ENCODE measurements around the gene RDH16.
"Not testable (repeated sequence)": the region's sequence is repeated elsewhere in the genome, so short reads cannot be mapped to it uniquely, and the experiment has no call there.

The RDH16 gene

DNA sequence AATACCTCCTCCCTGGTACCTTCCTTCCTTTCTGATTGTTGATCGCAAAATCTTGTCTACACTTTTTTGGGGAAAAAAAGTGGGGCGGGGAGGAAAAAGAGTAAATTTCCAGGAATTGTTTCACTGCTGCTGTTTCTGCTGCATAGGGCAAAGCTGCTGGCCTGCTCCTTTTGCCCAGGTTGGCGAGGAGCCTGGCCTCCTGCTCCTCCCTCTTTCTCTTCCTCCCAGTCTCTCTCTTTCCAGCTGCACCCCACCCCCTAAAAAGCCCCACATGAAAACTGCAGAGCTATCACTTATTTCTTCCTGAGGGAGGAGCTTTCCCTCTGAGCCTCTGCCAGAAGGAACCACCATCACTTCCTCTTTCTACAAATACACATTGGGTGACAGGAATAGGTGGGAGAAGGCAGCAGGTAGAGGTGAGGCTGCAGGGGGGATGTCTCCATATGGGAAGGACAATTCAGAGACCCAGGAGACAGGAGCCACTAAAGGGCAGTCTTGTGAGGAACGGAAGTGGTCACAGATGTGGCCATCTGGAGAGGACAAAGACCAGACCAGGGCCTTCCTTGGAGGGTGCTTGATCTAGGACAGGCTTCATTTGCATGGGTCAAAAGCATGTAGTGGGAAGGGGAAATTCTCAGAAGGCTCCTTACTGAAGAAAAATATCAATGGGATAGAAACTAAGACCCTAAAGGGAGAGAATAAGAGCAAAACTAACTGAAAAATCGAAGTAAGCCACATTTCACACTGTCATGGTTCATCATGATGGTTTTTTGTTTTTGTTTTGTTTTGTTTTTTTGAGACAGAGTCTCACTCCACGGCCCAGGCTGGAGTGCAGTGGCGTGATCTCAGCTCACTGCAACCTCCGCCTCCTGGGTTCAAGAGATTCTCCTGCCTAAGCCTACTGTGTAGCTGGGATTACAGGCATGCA lies 34.2 kb upstream of the RDH16 start:
- Histone ChIP-seq H3K27me3 (no peaks in the 10 kb centered on the region), H3K27ac (peak overlapping the region in 10 of 11 experiments; percentile 15 to 67 (median 56); a peak in 18 of 22 replicates)
- TF ChIP-seq Cebpa-rat (IDR thresholded peaks at IDR 0.05): no peak

DNA sequence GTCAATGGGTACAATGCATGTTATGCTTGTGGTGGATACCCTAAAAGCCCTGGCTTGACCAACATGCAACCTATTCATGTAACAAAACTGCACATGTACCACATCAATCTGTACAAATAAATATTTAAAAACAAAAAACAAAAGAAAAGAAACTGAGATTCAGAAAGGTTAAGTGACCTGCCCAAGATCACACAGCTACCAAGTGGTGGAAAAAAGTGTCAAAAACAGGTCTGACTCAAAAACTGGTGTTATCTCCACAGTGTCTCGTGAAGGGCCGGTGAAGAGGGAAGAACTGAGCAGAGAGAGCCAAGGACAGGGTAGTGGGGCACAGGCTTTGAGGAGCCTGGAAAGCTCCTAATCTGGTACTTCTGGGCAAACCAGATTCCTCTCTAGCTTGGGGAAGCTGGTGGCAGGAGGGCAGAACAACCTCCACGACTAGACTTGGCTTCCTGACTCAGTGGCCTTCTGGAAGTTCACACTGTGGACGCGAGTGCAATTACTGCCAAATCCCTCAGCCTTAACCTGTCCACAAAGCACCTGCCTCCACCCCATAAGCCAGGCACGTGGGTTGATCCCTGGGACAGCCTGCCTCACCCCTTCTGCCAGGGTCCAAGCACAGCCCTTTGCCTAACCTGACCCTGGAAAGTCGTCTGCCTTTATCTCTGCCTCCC lies 33.4 kb upstream of the RDH16 start:
- peak overlapping the region; percentile 76 to 94 (median 85) for H3K4me2 ChIP-seq
- peak overlapping the region in 10 of 11 experiments; percentile 30 to 68 (median 42); a peak in 17 of 22 replicates for H3K9ac ChIP-seq
- peaks cover 38 to 68% (median 46%) of the 10 kb centered on the region in 10 experiments for H3K4me1 ChIP-seq
- no peaks in the 10 kb centered on the region for H3K9me3 ChIP-seq (replicated peaks in 1 of 11)
- TF ChIP-seq Cebpa-rat (IDR thresholded peaks at IDR 0.05): no peak
- no peaks in the 10 kb centered on the region for H3K27me3 ChIP-seq
- H3K4me3 ChIP-seq: peak overlapping the region in 5 of 10 experiments; percentile 17 to 44 (median 22); a peak in 6 of 20 replicates
- H4K20me1 ChIP-seq: peaks cover 0 to 13% (median 2%) of the 10 kb centered on the region in 11 experiments; a peak in 5 of 22 replicates
- peaks cover under 1 to 9% (median 8%) of the 10 kb centered on the region in 11 experiments; a peak in 15 of 22 replicates for H3K36me3 ChIP-seq
- H3K27ac ChIP-seq: peak overlapping the region; percentile 13 to 67 (median 53); a peak in 17 of 22 replicates

More for the DNA sequence above, 34.2 kb upstream of the RDH16 start:
- no peaks in the 10 kb centered on the region for H3K9me3 ChIP-seq (replicated peaks in 1 of 11)
- H3K9ac ChIP-seq: peak overlapping the region in 10 of 11 experiments; percentile 30 to 68 (median 42); a peak in 18 of 22 replicates
- H3K4me2 ChIP-seq: peak overlapping the region; percentile 76 to 94 (median 85)
- H3K36me3 ChIP-seq: peaks cover 6 to 17% (median 14%) of the 10 kb centered on the region in 11 experiments; a peak in 17 of 22 replicates
- H3K4me3 ChIP-seq: peak overlapping the region in 5 of 10 experiments; percentile 17 to 44 (median 22); a peak in 6 of 20 replicates
- H4K20me1 ChIP-seq: peaks cover 0 to 21% (median 9%) of the 10 kb centered on the region in 11 experiments; a peak in 10 of 22 replicates
- H3K4me1 ChIP-seq: peaks cover 38 to 68% (median 46%) of the 10 kb centered on the region in 10 experiments

DNA sequence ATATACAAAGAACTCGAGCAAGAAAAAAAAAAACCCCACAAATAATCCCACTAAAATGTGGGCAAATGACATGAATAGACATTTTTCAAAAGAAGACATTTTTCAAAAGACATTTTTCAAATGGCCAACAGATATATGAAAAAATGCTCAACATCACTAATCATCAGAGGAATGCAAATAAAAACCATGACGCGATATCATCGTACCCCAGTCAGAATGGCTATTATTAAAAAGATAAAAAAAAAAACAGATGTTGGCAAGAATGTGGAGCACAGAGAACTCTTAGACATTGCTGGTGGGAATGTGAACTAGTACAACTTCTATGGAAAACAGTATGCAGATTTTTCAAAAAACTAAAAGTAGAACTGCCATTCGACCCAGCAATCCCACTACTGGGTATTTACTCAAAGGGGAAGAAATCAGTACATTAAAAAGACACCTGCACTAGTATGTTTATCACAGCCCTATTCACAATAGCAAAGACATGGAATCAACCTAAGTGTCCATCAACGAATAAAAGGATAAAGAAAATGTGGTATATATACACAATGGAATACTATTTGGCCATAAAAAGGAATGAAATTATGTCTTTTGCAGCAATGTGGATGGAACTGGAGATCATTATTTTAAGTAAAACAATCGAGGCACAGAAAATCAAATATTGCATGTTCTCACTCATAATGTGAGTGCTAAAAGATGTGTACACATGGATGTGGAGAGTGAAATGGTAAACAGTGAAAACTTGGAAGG lies 32.6 kb upstream of the RDH16 start:
- H3K36me3 ChIP-seq: peaks cover 0 to 2% (median under 1%) of the 10 kb centered on the region in 11 experiments; a peak in 6 of 22 replicates
- peaks cover 0 to 6% (median 0%) of the 10 kb centered on the region in 11 experiments; a peak in 1 of 22 replicates for H4K20me1 ChIP-seq
- H3K4me3 ChIP-seq: no peak overlapping the region
- H3K9ac ChIP-seq: no peak overlapping the region
- H3K4me1 ChIP-seq: peaks cover 38 to 68% (median 46%) of the 10 kb centered on the region in 10 experiments
- TF ChIP-seq Cebpa-rat (IDR thresholded peaks at IDR 0.05): no peak
- no peaks in the 10 kb centered on the region for H3K27me3 ChIP-seq
- peak overlapping the region; percentile 76 to 94 (median 85); a peak in 21 of 22 replicates for H3K4me2 ChIP-seq
- no peaks in the 10 kb centered on the region for H3K9me3 ChIP-seq (replicated peaks in 1 of 11)
- no peak overlapping the region; a peak in 1 of 22 replicates for H3K27ac ChIP-seq

DNA sequence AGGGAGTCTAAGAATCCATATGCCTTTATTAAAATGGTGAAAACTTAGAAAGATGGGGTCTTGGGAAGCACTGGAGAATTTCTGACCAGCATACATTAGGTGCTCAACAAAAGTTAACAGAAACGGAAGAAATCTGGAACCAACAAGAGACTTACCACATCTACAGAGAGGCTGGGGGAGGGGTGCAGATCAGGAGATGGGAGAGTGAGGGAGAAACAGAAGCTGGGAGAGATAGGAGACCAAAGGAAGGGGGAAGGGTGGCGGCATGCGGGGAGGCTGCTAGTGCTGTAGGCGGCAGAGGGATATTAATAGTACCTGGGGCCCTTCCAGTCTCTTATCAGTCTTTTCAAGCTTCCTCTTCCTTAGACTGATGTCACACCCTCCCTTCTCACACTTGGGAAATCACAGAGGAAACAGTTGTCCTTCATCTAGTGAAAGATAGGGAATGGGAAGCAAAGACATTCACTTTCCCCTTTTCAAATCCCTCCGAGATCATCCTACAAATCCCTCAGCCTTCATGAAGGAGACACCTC lies 30.9 kb upstream of the RDH16 start:
- TF ChIP-seq Cebpa-rat (IDR thresholded peaks at IDR 0.05): no peak
- no peaks in the 10 kb centered on the region for H3K27me3 ChIP-seq
- H3K4me2 ChIP-seq: peak overlapping the region; percentile 61 to 89 (median 72)
- peak overlapping the region in 10 of 11 experiments; percentile 1 to 67 (median 40); a peak in 16 of 22 replicates for H3K27ac ChIP-seq
- peak overlapping the region in 8 of 11 experiments; percentile 9 to 49 (median 26); a peak in 9 of 22 replicates for H3K9ac ChIP-seq
- peak overlapping the region in 1 of 10 experiments; percentile 12; a peak in 1 of 20 replicates for H3K4me3 ChIP-seq
- H3K9me3 ChIP-seq (replicated peaks in 1 of 11): no peaks in the 10 kb centered on the region
- H3K4me1 ChIP-seq: peaks cover 38 to 63% (median 46%) of the 10 kb centered on the region in 10 experiments
- H3K36me3 ChIP-seq: no peaks in the 10 kb centered on the region
- H4K20me1 ChIP-seq: no peaks in the 10 kb centered on the region

DNA sequence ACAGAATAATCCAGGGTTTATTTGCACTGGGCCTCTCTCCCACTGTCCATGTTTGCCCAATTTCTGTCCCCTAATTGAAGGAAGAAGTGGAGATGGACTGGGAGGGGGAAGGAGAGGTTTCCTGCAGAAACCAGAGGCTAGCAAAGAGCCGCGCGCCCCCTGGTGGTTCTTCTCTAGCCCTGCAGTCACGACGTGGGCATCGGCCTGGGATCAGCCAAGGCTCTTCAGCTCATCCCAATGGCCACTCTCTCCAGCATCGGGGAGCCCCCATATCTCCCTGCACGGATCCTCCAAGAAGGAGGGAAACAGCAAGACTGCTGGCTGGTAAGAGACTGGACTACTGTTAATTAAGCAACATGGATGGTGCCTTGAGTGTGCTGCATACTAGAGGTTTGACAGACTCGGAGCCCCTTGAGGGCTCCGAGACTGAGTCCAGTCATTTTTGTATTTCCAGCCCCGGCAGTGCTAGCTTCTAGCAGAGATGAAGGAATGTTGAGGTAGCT lies 30.2 kb upstream of the RDH16 start:
- Histone ChIP-seq H3K9ac (peak overlapping the region in 5 of 11 experiments; percentile 19 to 49 (median 28); a peak in 5 of 22 replicates), H3K27ac (peak overlapping the region in 7 of 11 experiments; percentile 1 to 67 (median 41); a peak in 10 of 22 replicates), H3K9me3 (replicated peaks in 1 of 11) (no peaks in the 10 kb centered on the region)

GRCh38 chr12:56987011-56987410 lies 29.6 kb upstream of the RDH16 start:
- H3K9me3 ChIP-seq (replicated peaks in 1 of 11): no peaks in the 10 kb centered on the region
- TF ChIP-seq Cebpa-rat (IDR thresholded peaks at IDR 0.05): no peak
- H3K4me2 ChIP-seq: peak overlapping the region in 6 of 11 experiments; percentile 71 to 89 (median 82); a peak in 11 of 22 replicates
- H3K4me1 ChIP-seq: peaks cover 38 to 53% (median 45%) of the 10 kb centered on the region in 10 experiments
- H3K27me3 ChIP-seq: no peaks in the 10 kb centered on the region
- H3K9ac ChIP-seq: no peak overlapping the region
- no peak overlapping the region for H3K27ac ChIP-seq
- no peak overlapping the region for H3K4me3 ChIP-seq
- H3K36me3 ChIP-seq: no peaks in the 10 kb centered on the region
- H4K20me1 ChIP-seq: no peaks in the 10 kb centered on the region

More for the DNA sequence above, 30.2 kb upstream of the RDH16 start:
- Histone ChIP-seq H3K4me2 (peak overlapping the region; percentile 61 to 89 (median 72)), H3K27me3 (no peaks in the 10 kb centered on the region), H4K20me1 (no peaks in the 10 kb centered on the region), H3K4me3 (peak overlapping the region in 1 of 10 experiments; percentile 12; a peak in 1 of 20 replicates), H3K4me1 (peaks cover 38 to 59% (median 46%) of the 10 kb centered on the region in 10 experiments), H3K36me3 (no peaks in the 10 kb centered on the region)
- no peak for TF ChIP-seq Cebpa-rat (IDR thresholded peaks at IDR 0.05)

DNA sequence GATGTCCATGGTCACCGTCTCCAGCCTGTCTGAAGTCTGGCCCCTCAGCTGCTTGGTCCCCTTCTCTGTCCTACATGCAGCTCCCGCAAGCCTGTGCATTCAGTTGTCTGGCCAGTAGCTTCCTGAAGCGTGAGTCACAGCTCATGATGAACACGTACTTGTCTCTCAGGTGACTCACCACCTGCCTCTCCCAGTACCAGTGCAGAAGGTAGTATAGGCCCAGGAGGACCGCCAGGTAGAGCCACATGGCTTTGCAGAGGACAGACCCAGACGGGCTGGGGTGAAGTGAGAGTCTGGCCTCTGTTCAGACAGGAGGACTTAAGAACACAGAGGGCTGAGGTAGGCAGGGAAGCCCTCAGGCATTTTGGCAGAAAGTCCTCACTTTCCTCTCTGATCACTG lies 28.3 kb upstream of the RDH16 start:
- not testable (repeated sequence) for H3K36me3 ChIP-seq; H3K4me3 ChIP-seq; H3K27ac ChIP-seq; H3K4me2 ChIP-seq; H3K9ac ChIP-seq; H3K9me3 ChIP-seq (replicated peaks in 1 of 11); H3K27me3 ChIP-seq; H4K20me1 ChIP-seq
- peaks cover 26 to 40% (median 32%) of the 10 kb centered on the region in 10 experiments for H3K4me1 ChIP-seq

DNA sequence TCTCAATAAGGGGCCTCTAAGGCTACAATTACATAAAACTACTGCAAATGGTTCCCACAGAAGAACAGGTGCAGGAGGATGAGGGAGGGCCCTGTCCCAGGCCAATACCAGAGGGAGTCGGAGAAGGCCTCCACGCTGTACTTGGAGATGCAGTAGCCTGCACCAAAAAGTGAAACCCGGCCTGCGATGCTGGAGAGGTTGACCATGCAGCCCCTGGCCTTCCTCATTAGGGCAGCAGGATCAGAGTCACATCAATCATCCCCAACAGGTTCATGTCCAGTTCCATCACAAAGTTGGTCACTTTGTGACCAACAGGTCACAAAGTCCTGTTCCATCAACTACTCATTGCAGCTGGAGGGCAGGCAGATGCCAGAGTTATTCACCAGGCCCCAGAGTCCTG lies 26.0 kb upstream of the RDH16 start:
- Histone ChIP-seq H3K4me1 (peaks cover 13 to 24% (median 16%) of the 10 kb centered on the region in 10 experiments), H3K27me3 (no peaks in the 10 kb centered on the region), H4K20me1 (no peaks in the 10 kb centered on the region), H3K27ac (no peak overlapping the region), H3K36me3 (no peaks in the 10 kb centered on the region), H3K9me3 (replicated peaks in 1 of 11) (no peaks in the 10 kb centered on the region; a peak in 1 of 22 replicates), H3K4me3 (no peak overlapping the region), H3K4me2 (no peak overlapping the region), H3K9ac (no peak overlapping the region)
- TF ChIP-seq Cebpa-rat (IDR thresholded peaks at IDR 0.05): no peak

GRCh38 chr12:56982578-56983236 lies 25.3 kb upstream of the RDH16 start:
- H3K27me3 ChIP-seq; H3K4me3 ChIP-seq; H4K20me1 ChIP-seq; H3K36me3 ChIP-seq; H3K4me2 ChIP-seq; H3K27ac ChIP-seq; H3K9ac ChIP-seq; H3K9me3 ChIP-seq (replicated peaks in 1 of 11): not testable (repeated sequence)
- H3K4me1 ChIP-seq: peaks cover 6 to 18% (median 9%) of the 10 kb centered on the region in 10 experiments

Measured in BLaER1 treated with 17β-estradiol and CSF1 and Interleukin-3, amounts not matched to agents 10 nM and 100 nM (cell line).